Stimulated activated effector memory CD8-positive, alpha-beta T cell treated with anti-CD3 and anti-CD28 coated beads, Interleukin-12 subunit alpha, Interleukin-12 subunit beta, amount 100 ng/mL, for 72 hours (primary cell): ENCODE data around the gene PTPRJ.

ENCODE experiments used
- ATAC-seq: fragments of 150-1000 bp; cut with Tn5 transposase; 2 replicates; pipeline ENCODE4 v1.10.0; 2021
- DNase-seq, 2 donors: peaks; one replicate each; pipeline ENCODE4 v3.0.0; 2021 to 2022; ENCODE audit warnings: low spot score in 2 of 2
- H3K27ac Mint-ChIP-seq: one replicate; pipeline ENCODE4 v1.8.0; 2022; ENCODE audit warnings: mild to moderate bottlenecking, mixed read lengths
- H3K36me3 Mint-ChIP-seq: one replicate; pipeline ENCODE4 v1.8.0; 2022; ENCODE audit warnings: mild to moderate bottlenecking, mixed read lengths
- H3K4me1 Mint-ChIP-seq: one replicate; pipeline ENCODE4 v1.8.0; 2022; ENCODE audit warnings: mixed read lengths
- H3K4me3 Mint-ChIP-seq: one replicate; pipeline ENCODE4 v1.8.0; 2022; ENCODE audit warnings: mild to moderate bottlenecking, mixed read lengths
- H3K9me3 Mint-ChIP-seq: one replicate; pipeline ENCODE4 v1.8.0; 2022; ENCODE audit warnings: mixed read lengths

Gene PTPRJ

DNA sequence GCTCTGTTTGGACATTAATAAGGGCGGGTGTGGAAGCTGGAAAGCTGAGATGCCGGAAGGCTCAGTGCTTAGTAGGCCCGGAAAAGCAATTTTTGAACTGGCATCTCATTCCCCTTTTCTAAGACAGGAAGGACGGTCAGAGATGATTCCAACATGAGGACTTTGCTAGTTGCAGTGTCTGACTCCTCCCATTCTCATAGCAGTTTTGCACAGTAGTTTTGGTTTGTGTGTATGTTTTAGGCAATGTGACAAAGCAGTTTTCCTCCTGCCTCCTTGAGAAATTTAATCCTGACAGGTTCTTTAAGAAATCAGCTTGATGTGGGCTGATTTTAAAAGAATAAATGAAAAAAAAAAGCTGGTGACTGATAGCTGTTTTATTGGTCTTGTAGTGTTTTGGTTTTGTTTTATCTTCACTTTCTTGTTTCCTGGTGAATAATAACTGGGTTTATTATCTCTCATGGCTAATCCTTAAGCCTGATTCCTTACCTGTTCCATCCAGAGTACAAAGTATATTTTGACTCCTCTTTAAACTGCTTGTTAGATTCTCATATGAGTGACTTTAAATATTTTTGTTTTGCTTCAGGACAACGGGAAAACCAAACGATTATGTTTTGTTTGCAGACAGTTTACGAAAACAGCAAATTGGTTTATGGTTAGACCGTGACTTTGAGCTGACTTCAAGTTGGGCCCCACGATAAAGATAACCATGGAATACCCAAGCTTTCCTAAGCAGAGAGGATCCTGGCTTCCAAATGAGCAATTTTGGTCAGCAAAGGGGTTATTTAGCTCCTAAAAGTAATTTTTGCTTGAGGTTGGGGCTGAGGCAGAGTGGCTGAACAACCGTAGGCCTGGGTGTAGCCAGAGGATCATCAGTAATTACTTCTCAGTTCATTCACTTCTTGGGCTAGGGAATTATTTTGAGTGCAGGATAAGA lies 3.4 kb downstream of the PTPRJ start:
- no peaks in the 10 kb centered on the region for H3K9me3 Mint-ChIP-seq
- peaks cover 59% of the 10 kb centered on the region for H3K4me1 Mint-ChIP-seq
- ATAC-seq (no peak), DNase-seq (no peak)
- peak overlapping the region; percentile 89 for H3K4me3 Mint-ChIP-seq
- peak overlapping the region; percentile 93 for H3K27ac Mint-ChIP-seq
- peaks cover 56% of the 10 kb centered on the region for H3K36me3 Mint-ChIP-seq

DNA sequence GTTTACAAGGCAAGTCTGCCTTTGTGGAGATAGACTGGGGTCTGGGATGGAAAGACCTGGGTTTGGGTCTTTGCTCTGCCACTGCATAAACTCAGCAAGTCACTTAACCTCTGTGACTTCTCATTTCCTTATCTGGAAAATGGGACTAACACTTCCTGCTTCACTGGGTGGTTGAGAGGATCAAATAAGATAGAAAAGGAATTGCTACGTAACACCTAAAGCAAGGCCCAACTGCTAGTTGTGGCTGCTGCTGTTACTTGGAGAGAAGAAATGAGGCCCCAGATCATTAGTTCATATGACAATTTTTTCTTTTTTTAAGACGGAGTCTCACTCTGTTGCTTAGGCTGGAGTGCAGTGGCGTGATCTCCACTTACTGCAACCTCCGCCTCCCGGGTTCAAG lies 5.9 kb downstream of the PTPRJ start:
- Mint-ChIP-seq H3K4me1 (peaks cover 62% of the 10 kb centered on the region), H3K27ac (peak overlapping the region; percentile 76), H3K9me3 (no peaks in the 10 kb centered on the region), H3K4me3 (no peak overlapping the region), H3K36me3 (peaks cover 63% of the 10 kb centered on the region)
- ATAC-seq: no peak
- DNase-seq: no peak

DNA sequence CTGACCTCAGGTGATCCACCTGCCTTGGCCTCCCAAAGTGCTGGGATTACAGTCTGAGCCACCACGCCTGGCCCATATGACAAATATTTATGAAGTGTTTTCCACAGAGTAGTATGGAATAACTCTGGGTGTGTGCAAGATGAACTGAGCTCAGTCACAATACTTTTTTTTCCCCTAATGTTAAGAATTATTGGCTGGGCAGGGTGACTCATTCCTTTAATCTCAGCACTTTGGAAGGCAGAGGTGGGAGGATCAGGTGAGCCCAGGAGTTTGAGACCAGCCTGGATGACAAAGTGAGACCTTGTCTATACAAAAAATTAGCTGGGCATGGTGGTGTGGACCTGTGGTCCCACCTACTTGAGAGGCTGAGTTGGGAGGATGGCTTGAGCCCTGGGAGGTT lies 6.4 kb downstream of the PTPRJ start:
- ATAC-seq: no peak
- no peaks in the 10 kb centered on the region for H3K9me3 Mint-ChIP-seq
- no peak for DNase-seq

DNA sequence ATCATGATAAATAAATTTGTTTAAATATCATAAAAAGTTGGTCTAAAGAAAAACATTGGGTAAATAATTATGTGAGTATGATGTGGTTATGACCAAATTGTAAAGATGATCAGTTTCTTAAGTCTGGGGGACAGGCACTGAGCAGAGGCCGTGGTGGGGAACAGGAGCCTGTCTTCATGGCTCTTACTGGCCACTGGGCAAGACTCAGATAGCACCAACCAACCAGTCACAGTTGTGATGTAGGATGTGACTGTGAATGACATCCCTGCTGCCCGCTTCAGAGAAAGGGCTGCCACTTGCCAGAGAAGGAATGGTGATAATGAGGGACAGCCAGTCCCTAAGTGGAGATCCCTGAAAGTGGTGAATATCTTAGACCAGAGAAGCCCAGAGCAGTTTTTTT lies 7.0 kb downstream of the PTPRJ start:
- H3K4me3 Mint-ChIP-seq: no peak overlapping the region
- H3K36me3 Mint-ChIP-seq: peaks cover 54% of the 10 kb centered on the region
- peaks cover 62% of the 10 kb centered on the region for H3K4me1 Mint-ChIP-seq
- peak overlapping the region; percentile 48 for H3K27ac Mint-ChIP-seq
- ATAC-seq (peak; percentile 72), DNase-seq (no peak)
- H3K9me3 Mint-ChIP-seq: no peaks in the 10 kb centered on the region

More for the DNA sequence above, 6.4 kb downstream of the PTPRJ start:
- Mint-ChIP-seq H3K27ac (peak overlapping the region; percentile 76), H3K4me1 (peaks cover 66% of the 10 kb centered on the region), H3K36me3 (peaks cover 59% of the 10 kb centered on the region), H3K4me3 (no peak overlapping the region)

DNA sequence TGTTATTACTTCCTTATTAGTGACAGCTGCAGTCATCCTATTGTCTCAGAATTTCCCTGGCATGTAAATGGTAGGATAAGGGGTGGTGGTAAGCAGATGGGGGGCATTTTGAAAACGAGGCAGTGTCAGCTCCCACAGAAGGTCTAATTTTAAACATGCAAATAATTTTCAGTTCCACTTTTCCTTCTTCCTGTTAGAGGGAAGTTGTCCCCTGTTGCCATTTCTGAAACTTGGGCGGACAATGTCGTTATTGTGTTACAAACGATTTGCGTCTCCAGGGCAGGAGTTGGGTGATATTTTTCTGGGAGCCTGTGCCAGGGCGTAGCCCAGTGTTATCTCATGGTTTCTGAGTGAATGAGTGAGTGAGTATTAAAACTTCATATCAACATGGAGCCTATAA lies 7.4 kb downstream of the PTPRJ start:
- Mint-ChIP-seq H3K4me3 (no peak overlapping the region), H3K9me3 (no peaks in the 10 kb centered on the region), H3K4me1 (peaks cover 60% of the 10 kb centered on the region), H3K27ac (peak overlapping the region; percentile 48), H3K36me3 (peaks cover 53% of the 10 kb centered on the region)
- ATAC-seq: no peak
- no peak for DNase-seq

DNA sequence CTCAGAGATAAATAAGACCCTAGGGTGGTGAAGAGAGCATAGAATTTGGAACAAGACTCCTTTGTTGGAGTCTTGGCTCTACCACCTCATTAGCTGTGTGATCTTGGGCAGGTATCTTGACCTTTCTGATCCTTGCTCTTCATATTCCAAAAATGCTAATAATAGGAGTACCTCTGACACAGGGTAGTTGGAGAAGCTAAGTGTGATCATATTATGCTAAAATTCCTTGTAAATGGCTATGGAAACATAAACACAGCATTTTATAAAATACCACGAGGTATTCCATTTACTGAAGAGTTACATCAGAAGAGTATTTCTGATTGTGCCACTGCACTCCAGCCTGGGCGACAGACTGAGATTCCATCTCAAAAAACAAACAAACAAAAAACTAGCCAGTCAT lies 9.4 kb downstream of the PTPRJ start:
- H3K27ac Mint-ChIP-seq: no peak overlapping the region
- ATAC-seq: no peak
- peaks cover 51% of the 10 kb centered on the region for H3K4me1 Mint-ChIP-seq
- peaks cover 38% of the 10 kb centered on the region for H3K36me3 Mint-ChIP-seq
- no peaks in the 10 kb centered on the region for H3K9me3 Mint-ChIP-seq
- no peak for DNase-seq
- H3K4me3 Mint-ChIP-seq: no peak overlapping the region

DNA sequence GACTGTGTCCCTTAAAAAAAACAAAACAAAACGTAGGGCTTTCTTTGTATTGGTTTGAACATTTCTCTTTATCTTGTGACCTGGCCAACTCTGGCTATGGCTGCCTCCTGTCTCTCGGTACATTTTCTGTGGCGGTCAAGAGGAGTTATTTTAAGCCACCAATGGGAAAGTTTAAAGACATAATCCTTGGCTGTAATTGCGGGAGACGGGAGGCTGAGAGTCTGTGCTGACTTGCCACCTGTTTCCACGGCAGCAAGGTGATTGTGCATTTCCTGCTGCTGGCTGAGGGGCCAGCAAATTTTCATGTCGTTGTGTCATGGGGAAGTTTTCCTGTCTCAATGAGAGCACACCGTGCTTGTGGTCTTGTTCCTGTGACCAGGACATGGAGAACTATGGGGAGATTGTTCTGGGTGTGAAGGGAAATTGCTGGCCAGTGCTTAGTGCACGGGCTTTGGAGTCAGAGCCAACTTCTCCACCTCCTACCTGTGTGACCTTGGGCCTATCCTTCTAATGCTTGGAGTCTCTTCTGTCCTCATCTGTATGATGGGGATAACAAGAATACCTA lies 11.0 kb downstream of the PTPRJ start:
- Mint-ChIP-seq H3K36me3 (peaks cover 33% of the 10 kb centered on the region), H3K4me3 (peak overlapping the region; percentile 44), H3K9me3 (no peaks in the 10 kb centered on the region), H3K27ac (peak overlapping the region; percentile 74), H3K4me1 (peaks cover 45% of the 10 kb centered on the region)
- DNase-seq: no peak
- ATAC-seq: no peak

DNA sequence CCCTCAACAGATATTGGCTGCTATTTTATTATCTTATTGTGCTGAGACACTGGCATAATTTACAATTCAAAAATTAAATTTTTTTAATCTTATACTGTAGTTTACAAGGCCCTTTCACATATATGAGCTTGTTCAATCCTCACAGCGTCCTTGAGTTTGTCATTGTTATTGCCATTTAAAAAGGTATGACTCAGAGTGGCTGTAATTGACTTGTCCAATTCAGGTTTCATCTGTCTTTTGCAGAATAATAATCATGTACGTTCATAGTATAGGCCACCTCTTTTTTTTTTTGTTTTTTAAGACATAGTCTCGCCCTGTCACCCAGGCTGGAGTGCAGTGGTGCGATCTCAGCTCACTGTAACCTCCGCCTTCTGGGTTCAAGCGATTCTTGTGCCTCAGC lies 11.5 kb downstream of the PTPRJ start:
- Mint-ChIP-seq H3K4me1 (peaks cover 45% of the 10 kb centered on the region), H3K9me3 (no peaks in the 10 kb centered on the region), H3K27ac (peak overlapping the region; percentile 74), H3K4me3 (peak overlapping the region; percentile 44), H3K36me3 (peaks cover 33% of the 10 kb centered on the region)
- ATAC-seq (no peak), DNase-seq (no peak)

DNA sequence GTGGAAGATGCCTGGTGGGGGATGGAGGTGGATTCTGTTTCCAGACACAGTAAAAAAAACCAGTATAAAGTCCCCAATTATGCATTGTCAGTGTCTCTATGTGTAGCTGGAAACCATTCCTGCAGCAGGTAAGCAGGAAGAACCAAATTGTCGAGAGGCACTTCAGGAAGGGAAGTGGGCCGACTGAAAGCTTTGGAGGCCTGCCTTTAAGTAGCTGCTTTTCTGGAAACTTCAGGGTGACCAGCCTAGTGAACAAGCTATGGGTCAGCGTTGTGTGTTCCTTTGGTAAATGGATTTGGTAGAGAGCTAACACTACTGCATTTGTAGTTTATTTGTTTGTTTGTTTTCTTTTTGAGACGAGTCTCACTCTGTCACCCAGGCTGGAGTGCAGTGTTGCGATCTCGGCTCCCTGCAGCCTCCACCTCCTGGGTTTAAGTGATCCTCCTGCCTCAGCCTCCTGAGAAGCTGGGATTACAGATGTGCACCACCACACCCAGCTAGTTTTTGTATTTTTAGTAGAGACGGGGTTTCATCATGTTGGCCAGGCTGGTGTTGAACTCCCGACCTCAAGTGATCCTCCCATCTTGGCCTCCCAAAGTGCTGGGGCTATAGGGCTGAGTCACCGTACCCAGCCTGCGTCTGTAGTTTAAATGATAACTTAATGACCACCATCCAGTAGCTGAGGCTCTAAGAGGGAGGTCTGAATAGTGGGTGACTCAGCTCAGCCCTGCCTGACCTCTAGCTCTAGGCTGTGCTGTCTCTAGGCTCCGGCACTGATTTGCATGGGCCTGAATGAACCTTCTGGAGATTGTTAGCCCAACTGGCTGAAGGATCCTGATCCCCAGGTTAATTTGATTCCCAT lies 12.8 kb downstream of the PTPRJ start:
- Mint-ChIP-seq H3K9me3 (no peaks in the 10 kb centered on the region), H3K36me3 (peaks cover 26% of the 10 kb centered on the region), H3K4me1 (peaks cover 43% of the 10 kb centered on the region), H3K27ac (peak overlapping the region; percentile 14), H3K4me3 (no peak overlapping the region)
- ATAC-seq: peak; percentile 63
- DNase-seq: no peak

DNA sequence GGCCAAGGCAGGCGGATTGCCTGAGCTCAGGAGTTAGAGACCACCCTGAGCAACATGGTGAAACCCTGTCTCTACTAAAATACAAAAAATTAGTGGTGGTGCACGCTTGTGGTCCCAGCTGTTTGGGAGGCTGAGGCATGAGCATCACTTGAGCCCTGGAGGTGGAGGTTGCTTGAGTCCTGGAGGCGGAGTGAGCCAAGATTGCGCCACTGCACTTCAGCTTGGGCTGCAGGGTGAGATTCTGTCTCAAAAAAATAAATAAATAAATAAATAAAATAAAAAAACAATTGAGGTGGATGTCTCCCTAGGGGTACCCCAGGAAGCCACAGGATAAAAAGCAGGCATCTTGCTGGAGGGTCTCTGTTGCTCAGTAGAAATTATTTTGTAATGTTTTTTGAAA lies 14.1 kb downstream of the PTPRJ start:
- Mint-ChIP-seq H3K9me3 (no peaks in the 10 kb centered on the region), H3K27ac (no peak overlapping the region), H3K4me3 (no peak overlapping the region), H3K36me3 (peaks cover 14% of the 10 kb centered on the region), H3K4me1 (peaks cover 49% of the 10 kb centered on the region)
- DNase-seq (no peak), ATAC-seq (no peak)

DNA sequence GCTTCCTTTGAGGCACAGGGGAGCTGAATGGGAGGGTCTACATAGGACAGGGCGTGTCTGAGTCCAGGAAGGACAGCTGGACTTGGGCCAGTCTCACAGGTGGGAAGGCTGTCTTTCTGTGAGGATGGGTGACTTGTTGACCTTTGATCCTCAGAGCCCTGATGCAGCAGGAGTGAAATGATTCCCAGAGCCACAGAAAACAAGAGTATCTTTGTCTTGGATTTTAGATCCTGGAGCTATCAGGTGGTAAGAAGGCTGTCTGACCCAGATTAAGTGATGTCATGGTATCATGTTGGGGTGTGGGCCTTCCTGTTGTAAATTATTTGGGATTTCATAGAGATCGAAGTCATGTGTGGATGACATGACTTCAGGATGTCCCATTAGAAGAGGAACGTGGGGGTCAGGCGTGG lies 15.0 kb downstream of the PTPRJ start:
- DNase-seq (no peak), ATAC-seq (no peak)
- Mint-ChIP-seq H3K4me1 (peaks cover 51% of the 10 kb centered on the region), H3K9me3 (no peaks in the 10 kb centered on the region), H3K4me3 (no peak overlapping the region), H3K36me3 (peaks cover 18% of the 10 kb centered on the region), H3K27ac (peak overlapping the region; percentile 43)

DNA sequence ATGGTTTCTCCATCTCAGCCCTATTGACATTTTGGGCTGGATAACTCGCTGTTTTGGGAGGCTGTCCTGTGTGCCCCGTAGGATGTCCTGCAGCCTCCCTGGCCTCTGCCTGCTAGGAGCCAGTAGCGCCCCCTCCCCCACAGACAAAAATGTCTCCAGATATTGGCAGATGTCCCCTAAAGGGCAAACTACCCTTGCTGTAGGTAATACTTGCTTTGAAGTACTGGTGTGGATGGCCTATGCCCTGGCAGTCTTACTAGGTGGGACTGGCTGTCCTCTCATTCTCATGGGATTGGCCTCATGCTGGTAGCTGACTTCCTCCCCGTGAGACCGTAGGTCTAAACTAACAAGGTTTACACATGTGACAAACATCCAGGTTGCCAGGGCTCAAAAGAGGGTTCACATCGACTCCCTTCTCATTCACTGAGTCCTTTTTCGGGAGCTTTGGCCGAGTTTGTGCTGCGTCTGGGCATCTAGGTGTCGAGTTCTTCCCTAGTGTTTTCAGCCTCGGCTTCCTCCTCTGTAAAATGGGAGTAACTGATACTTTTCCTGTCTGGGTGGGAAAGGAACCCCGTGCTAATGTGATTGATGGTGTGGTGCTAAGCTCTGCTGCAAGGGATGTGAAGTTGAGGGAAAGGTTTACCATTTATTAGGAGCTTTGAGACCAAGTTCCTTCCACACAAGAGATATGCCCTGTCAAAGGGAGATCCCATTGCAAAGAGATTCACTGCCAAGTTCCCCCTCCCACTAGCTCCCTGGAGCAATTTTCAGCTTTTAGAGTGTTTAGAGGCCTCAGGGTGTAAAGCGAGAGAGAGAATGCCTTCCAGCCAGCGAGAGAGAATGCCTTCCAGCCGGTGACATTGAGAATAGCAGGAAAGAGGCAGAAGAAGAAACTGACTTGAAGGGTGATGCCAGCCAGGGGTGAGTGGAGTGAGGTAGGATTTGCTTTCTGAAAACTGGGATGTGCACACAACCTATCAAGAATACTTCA lies 17.0 kb downstream of the PTPRJ start:
- ATAC-seq: no peak
- H3K36me3 Mint-ChIP-seq: peaks cover 19% of the 10 kb centered on the region
- H3K9me3 Mint-ChIP-seq: no peaks in the 10 kb centered on the region
- peak overlapping the region; percentile 96 for H3K27ac Mint-ChIP-seq
- no peak for DNase-seq
- H3K4me3 Mint-ChIP-seq: no peak overlapping the region
- H3K4me1 Mint-ChIP-seq: peaks cover 59% of the 10 kb centered on the region

DNA sequence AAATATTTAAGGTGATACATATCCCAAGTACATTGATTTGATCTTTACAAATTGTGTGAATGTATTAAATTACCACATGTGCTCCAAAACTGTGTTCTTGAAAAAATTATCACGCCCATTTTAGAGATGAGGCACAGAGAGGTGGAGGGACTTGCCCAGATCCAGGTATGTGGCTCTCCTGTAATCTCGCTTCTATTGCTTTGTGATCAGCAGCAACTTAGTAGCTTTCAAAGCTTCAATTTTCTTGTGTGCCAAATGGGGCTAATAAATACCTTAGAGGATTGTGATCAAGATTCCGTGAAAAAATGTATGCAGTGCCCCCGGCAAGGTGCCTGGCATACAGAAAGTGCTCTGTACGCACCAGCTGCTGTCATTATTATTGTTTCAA lies 18.0 kb downstream of the PTPRJ start:
- H3K4me3 Mint-ChIP-seq: no peak overlapping the region
- H3K4me1 Mint-ChIP-seq: peaks cover 58% of the 10 kb centered on the region
- peak overlapping the region; percentile 96 for H3K27ac Mint-ChIP-seq

DNA sequence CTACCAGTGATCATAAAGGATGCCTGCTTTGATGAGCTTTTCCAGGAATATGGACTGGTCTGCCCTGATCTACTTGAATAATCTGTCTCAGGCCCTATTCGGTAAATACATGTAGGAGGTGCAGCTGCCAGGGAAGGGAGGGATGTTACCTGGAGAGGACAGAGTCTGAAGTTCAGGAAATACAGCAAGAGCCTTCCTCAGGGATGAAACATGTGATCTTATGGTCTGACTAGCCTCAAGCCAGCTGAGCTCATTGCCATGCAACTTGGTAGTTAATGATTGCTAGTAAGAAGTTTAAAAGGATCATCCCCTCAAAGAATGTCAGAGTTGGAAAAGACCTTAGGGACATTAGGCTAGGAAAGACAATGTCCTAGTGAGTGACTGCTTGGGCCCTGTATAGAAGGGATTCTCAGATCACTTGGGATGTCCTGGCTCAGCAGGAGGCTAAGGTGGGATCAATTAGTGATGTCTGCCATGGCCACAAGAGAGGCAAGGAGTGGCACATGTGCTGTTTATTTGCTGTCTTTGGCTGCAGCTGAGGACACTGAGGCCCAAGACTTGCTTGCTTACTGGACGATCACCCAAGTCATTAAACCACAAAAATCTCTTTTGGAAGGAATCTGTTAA lies 18.5 kb downstream of the PTPRJ start:
- Mint-ChIP-seq H3K36me3 (peaks cover 21% of the 10 kb centered on the region), H3K27ac (peak overlapping the region; percentile 96), H3K4me1 (peaks cover 58% of the 10 kb centered on the region), H3K9me3 (no peaks in the 10 kb centered on the region), H3K4me3 (no peak overlapping the region)
- no peak for DNase-seq
- ATAC-seq: no peak

More for the DNA sequence above, 18.0 kb downstream of the PTPRJ start:
- Mint-ChIP-seq H3K36me3 (peaks cover 21% of the 10 kb centered on the region), H3K9me3 (no peaks in the 10 kb centered on the region)
- ATAC-seq (no peak), DNase-seq (no peak)
